ENCODE results near the gene PTPMT1. TPM values are rescaled to one million over a fixed set of nuclear protein-coding genes. Genes with fewer than 3 reads are reported as not detected.
A peak's percentile ranks its signal among the peaks of the same experiment; 100 is the strongest.

The PTPMT1 gene
- polyA plus RNA-seq, 1 donor from 2014 or later, result 2.7 TPM

DNA sequence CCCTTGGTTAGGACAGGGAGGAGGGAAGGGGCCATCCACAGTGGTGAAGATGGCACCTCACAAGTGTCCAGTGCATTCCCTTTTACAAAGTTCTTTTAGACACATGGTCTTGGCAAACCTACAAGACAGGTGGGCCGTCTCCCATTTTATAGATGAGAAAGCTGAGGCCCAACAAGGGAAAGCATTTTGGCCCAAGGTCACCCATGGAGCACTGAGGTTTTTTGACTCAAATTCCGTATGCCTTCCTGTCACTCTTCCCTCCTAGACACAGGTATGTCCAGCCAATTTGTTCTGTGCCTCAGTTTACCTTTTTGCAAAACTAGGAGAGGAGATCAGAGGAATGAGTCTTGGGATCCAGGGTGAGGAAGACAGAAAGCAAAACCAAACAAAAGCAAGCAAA, 27.6 kb downstream of the PTPMT1 start:
- peak overlapping the region; percentile 68 for H3K4me2 ChIP-seq (ENCODE audit: low read length)
- no peaks in the 10 kb centered on the region for H3K9me3 ChIP-seq (ENCODE audit: low read length)
- no peaks in the 10 kb centered on the region for H3K27me3 ChIP-seq (ENCODE audit: insufficient read depth, low read depth, low read length)
- H4K20me1 ChIP-seq (ENCODE audit: insufficient read depth), result no peaks in the 10 kb centered on the region
- H3K4me3 ChIP-seq (ENCODE audit: low read length), result peak overlapping the region; percentile 77
- H3K79me2 ChIP-seq (replicated peaks; ENCODE audit: insufficient read depth, low read length), result no peaks in the 10 kb centered on the region
- H3K9me2 ChIP-seq (ENCODE audit: insufficient read depth, low read length), result no peaks in the 10 kb centered on the region
- H3F3A ChIP-seq (ENCODE audit: insufficient read depth, low read length, poor library complexity, severe bottlenecking), result no peaks in the 10 kb centered on the region
- TF ChIP-seq CTCF (IDR thresholded peaks at IDR 0.05; ENCODE audit: poor library complexity, severe bottlenecking) (no peak), RAD21 (conservative IDR thresholded peaks at IDR 0.05) (no peak), POLR2AphosphoS5 (IDR thresholded peaks at IDR 0.05) (no peak), REST (IDR thresholded peaks at IDR 0.05; ENCODE audit: borderline replicate concordance) (no peak), EP300 (conservative IDR thresholded peaks at IDR 0.05; ENCODE audit: poor library complexity, severe bottlenecking) (no peak), SMC3 (conservative IDR thresholded peaks at IDR 0.05; ENCODE audit: poor library complexity) (no peak), EZH2 (IDR thresholded peaks at IDR 0.05; ENCODE audit: borderline replicate concordance, insufficient read depth, low read length, poor library complexity, severe bottlenecking) (no peak), TAF1 (IDR thresholded peaks at IDR 0.05; ENCODE audit: low read depth) (no peak), MXI1 (conservative IDR thresholded peaks at IDR 0.05; ENCODE audit: poor library complexity, severe bottlenecking) (no peak)
- H3K27ac ChIP-seq (ENCODE audit: low read length), result no peak overlapping the region
- H2AFZ ChIP-seq (ENCODE audit: low read depth, low read length), result no peak overlapping the region
- no peaks in the 10 kb centered on the region for H3K36me3 ChIP-seq (ENCODE audit: insufficient read depth, low read length)
- peak overlapping the region; percentile 80 for H3K9ac ChIP-seq (ENCODE audit: low read length)

DNA sequence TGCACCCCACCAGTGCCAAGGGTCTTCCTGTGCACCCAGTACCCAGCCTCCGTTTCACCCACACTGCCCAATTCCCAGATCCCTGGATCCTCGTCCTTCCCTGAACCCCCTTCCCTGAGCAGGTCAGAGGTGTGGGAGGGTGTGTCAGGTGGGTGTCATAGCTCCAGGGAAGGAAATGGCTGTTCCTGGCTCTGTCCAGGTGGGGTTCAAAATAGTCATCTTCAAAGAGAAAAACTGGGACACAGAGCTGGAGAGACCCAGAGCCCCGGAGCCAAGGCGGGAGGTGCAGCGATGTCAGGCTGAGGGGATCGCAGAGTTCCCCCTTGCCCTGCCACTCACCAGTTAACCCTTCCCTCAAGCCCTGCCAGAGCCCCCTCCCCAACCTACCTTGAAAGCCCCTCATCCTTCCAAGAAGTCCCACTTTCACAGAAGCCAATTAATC, 28.1 kb downstream of the PTPMT1 start:
- H3K9me2 ChIP-seq (ENCODE audit: insufficient read depth, low read length), result no peaks in the 10 kb centered on the region
- no peak overlapping the region for H3K27ac ChIP-seq (ENCODE audit: low read length)
- no peaks in the 10 kb centered on the region for H3K27me3 ChIP-seq (ENCODE audit: insufficient read depth, low read depth, low read length)
- no peaks in the 10 kb centered on the region for H3K79me2 ChIP-seq (replicated peaks; ENCODE audit: insufficient read depth, low read length)
- no peak for TF ChIP-seq REST (IDR thresholded peaks at IDR 0.05; ENCODE audit: borderline replicate concordance)
- H3K9ac ChIP-seq (ENCODE audit: low read length), result peak overlapping the region; percentile 80
- no peaks in the 10 kb centered on the region for H3F3A ChIP-seq (ENCODE audit: insufficient read depth, low read length, poor library complexity, severe bottlenecking)
- H3K4me3 ChIP-seq (ENCODE audit: low read length), result peak overlapping the region; percentile 77
- H3K36me3 ChIP-seq (ENCODE audit: insufficient read depth, low read length), result no peaks in the 10 kb centered on the region
- no peaks in the 10 kb centered on the region for H3K9me3 ChIP-seq (ENCODE audit: low read length)
- peak overlapping the region; percentile 68 for H3K4me2 ChIP-seq (ENCODE audit: low read length)
- H2AFZ ChIP-seq (ENCODE audit: low read depth, low read length), result peak overlapping the region; percentile 74
- H4K20me1 ChIP-seq (ENCODE audit: insufficient read depth), result no peaks in the 10 kb centered on the region

Data from neural cell (in vitro differentiated cells).